22Rv1 (cell line): Measurements from ENCODE around the gene PIKFYVE.

Experiments used
- CTCF ChIP-seq: fragments of 450-650 bp; IDR thresholded peaks from 2 replicates; pipeline ENCODE4 v1.5.1; 2017; ENCODE audit warnings: mild to moderate bottlenecking
- ZFX ChIP-seq: fragments of 450-650 bp; IDR thresholded peaks from 2 replicates; pipeline ENCODE4 v1.6.1; 2017; ENCODE audit warnings: antibody characterized with exemption, borderline replicate concordance

GRCh38 chr2:208386541-208386940 is 120.5 kb downstream of the PIKFYVE start:
- TF ChIP-seq ZFX (no peak), CTCF (no peak)
